SK-MEL-5 (cell line): Measurements from ENCODE around the gene PLEKHA6. TPM values are rescaled to one million over a fixed set of nuclear protein-coding genes. Genes with fewer than 3 reads are reported as not detected.

Experiments
- DNase-seq: peaks from one replicate; pipeline ENCODE4 v3.0.0-alpha.2; 2016; ENCODE audit warnings: low read depth, low spot score
- in situ Hi-C: cut with HindIII; loops from 2 replicates; pipeline ENCODE4 v1.10.0; 2016; ENCODE audit warnings: low sequenced_read_pairs, high pct_unique_total_duplicates, low pct_unique_long_range_greater_than_20kb
- total RNA-seq: library from RNA; depleted of rRNA; stranded (reverse); fragments of >200 nt; shearing (Covaris generic); gene quantifications from 2 replicates; pipeline ENCODE4 v1.2.3, GENCODE V29; 2014

The PLEKHA6 gene
- total RNA-seq, 1 experiment from 2014 or later: not detected

- in situ Hi-C loops: no loop called here
- DNase-seq: no peak
These were observed 13.6 kb downstream of the PLEKHA6 start for GRCh38 chr1:204345941-204346645.

GRCh38 chr1:204345438-204345841, 14.3 kb downstream of the PLEKHA6 start:
- no peak for DNase-seq
- in situ Hi-C loops: no loop called here

GRCh38 chr1:204344665-204345355, 14.9 kb downstream of the PLEKHA6 start:
- DNase-seq: no peak
- in situ Hi-C loops: no loop called here

- DNase-seq: no peak
- in situ Hi-C loops: no loop called here
These were observed 15.9 kb downstream of the PLEKHA6 start for GRCh38 chr1:204343802-204344201.

GRCh38 chr1:204343247-204343646, 16.5 kb downstream of the PLEKHA6 start:
- no peak for DNase-seq
- in situ Hi-C loops: no loop called here

- DNase-seq: no peak
- in situ Hi-C loops: no loop called here
These were observed 17.4 kb downstream of the PLEKHA6 start for GRCh38 chr1:204342310-204342709.

GRCh38 chr1:204341380-204341779, 18.3 kb downstream of the PLEKHA6 start:
- in situ Hi-C loops: no loop called here
- DNase-seq: no peak

- in situ Hi-C loops: no loop called here
- no peak for DNase-seq
These were observed 19.4 kb downstream of the PLEKHA6 start for GRCh38 chr1:204340081-204340889.

- in situ Hi-C loops: no loop called here
- no peak for DNase-seq
These were observed 20.2 kb downstream of the PLEKHA6 start for GRCh38 chr1:204339541-204339940.

- no peak for DNase-seq
- in situ Hi-C loops: no loop called here
These were observed 20.7 kb downstream of the PLEKHA6 start for GRCh38 chr1:204338997-204339396.

GRCh38 chr1:204338360-204338759, 21.4 kb downstream of the PLEKHA6 start:
- no peak for DNase-seq
- in situ Hi-C loops: no loop called here

- DNase-seq: no peak
- in situ Hi-C loops: no loop called here
These were observed 22.1 kb downstream of the PLEKHA6 start for GRCh38 chr1:204337583-204337982.

- in situ Hi-C loops: no loop called here
- no peak for DNase-seq
These were observed 22.7 kb downstream of the PLEKHA6 start for GRCh38 chr1:204337036-204337429.

GRCh38 chr1:204336421-204337035, 23.2 kb downstream of the PLEKHA6 start:
- no peak for DNase-seq
- in situ Hi-C loops: no loop called here

- in situ Hi-C loops: no loop called here
- no peak for DNase-seq
These were observed 24.2 kb downstream of the PLEKHA6 start for GRCh38 chr1:204335533-204335932.

GRCh38 chr1:204335085-204335484, 24.6 kb downstream of the PLEKHA6 start:
- in situ Hi-C loops: no loop called here
- DNase-seq: no peak

GRCh38 chr1:204334455-204334854, 25.3 kb downstream of the PLEKHA6 start:
- DNase-seq: no peak
- in situ Hi-C loops: no loop called here

GRCh38 chr1:204333427-204333826, 26.3 kb downstream of the PLEKHA6 start:
- DNase-seq: no peak
- in situ Hi-C loops: no loop called here
